ENCODE measurements around the gene RAB29.

RAB29 gene

GRCh38 chr1:205719015-205719414, 56.3 kb downstream of the RAB29 start:
- DNase-seq, result no peak
